ENCODE data around the gene OR9I1.

DNA sequence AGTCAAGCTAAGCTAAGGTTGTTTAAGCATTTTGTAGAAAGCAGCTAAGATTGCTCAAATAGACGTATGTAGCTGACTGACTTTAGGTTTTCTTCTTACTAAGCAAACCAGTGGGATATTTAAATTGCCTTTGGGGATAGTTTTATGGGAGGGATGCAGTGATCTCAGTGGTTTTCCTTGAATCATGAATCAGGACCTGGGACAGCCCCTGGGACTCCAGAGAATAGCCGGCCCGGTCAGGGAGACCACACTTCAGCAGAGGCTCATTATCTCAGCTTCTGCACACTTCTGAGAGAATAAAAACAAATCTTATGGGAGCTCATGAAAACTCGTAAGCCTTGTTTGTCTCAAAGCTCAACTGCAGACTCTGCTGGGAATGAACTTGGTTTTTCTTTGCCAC lies at the start of gene OR9I1:
- TF ChIP-seq ZNF274 (IDR thresholded peaks at IDR 0.05; ENCODE audit: low read depth, low read length), result no peak
- TF ChIP-seq SUZ12 (IDR thresholded peaks at IDR 0.05; ENCODE audit: extremely low read depth, insufficient read depth, insufficient read length), result no peak

Data from NT2/D1 (cell line).